Measurements from ENCODE around the gene FUT2.

FUT2 gene

GRCh38 chr19:48751845-48752495, 56.2 kb downstream of the FUT2 start:
- no peak for DNase-seq (ENCODE audit: low read depth)

GRCh38 chr19:48752496-48753365, 57.0 kb downstream of the FUT2 start, which contains the start of gene FUT1:
Gene FUT1 (minus strand): TSS chr19:48752641. CDS start chr19:48751281, 1,360 bp downstream.
- peak; percentile 87 for DNase-seq (ENCODE audit: low read depth)

GRCh38 chr19:48755084-48755641, 59.4 kb downstream of the FUT2 start, which contains the start of gene FGF21:
Gene FGF21 (plus strand): TSS chr19:48755524. CDS start chr19:48756237, 713 bp downstream.
- DNase-seq (ENCODE audit: low read depth), result no peak
